ENCODE measurements around the gene DHRS11.

The DHRS11 gene

GRCh38 chr17:36578671-36579070 lies 13.0 kb upstream of the DHRS11 start:
- TF ChIP-seq, protein P1, sequence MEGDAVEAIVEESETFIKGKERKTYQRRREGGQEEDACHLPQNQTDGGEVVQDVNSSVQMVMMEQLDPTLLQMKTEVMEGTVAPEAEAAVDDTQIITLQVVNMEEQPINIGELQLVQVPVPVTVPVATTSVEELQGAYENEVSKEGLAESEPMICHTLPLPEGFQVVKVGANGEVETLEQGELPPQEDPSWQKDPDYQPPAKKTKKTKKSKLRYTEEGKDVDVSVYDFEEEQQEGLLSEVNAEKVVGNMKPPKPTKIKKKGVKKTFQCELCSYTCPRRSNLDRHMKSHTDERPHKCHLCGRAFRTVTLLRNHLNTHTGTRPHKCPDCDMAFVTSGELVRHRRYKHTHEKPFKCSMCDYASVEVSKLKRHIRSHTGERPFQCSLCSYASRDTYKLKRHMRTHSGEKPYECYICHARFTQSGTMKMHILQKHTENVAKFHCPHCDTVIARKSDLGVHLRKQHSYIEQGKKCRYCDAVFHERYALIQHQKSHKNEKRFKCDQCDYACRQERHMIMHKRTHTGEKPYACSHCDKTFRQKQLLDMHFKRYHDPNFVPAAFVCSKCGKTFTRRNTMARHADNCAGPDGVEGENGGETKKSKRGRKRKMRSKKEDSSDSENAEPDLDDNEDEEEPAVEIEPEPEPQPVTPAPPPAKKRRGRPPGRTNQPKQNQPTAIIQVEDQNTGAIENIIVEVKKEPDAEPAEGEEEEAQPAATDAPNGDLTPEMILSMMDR (IDR thresholded peaks at IDR 0.05; ENCODE audit: low read depth, low read length) = no peak
- H3K4me3 ChIP-seq (ENCODE audit: low read depth, low read length) = no peak overlapping the region

DNA sequence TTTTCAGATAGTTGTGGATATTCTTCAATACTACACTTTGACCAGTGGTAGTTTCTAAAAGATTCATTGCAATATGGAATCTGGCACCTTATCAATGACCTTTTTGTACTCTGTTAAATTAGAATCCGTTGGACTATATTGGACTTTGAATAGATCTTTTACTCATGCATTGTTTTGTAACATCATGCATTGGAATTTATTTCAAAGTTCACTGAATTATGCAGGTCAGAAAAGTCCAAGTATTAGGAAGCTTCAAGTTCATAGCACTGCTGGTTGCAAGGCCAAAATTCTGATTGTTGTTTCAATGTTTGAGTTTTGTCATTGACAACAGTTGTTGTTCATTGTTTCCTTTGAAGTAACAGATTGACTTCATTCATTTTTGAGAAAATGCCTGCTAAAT lies 7.9 kb upstream of the DHRS11 start:
- no peak overlapping the region for H3K4me3 ChIP-seq (ENCODE audit: low read depth, low read length)
- TF ChIP-seq, protein P1 (IDR thresholded peaks at IDR 0.05; ENCODE audit: low read depth, low read length) = no peak

GRCh38 chr17:36586138-36586537 lies 5.5 kb upstream of the DHRS11 start:
- no peak overlapping the region for H3K4me3 ChIP-seq (ENCODE audit: low read depth, low read length)
- TF ChIP-seq, protein P1 (IDR thresholded peaks at IDR 0.05; ENCODE audit: low read depth, low read length) = no peak

DNA sequence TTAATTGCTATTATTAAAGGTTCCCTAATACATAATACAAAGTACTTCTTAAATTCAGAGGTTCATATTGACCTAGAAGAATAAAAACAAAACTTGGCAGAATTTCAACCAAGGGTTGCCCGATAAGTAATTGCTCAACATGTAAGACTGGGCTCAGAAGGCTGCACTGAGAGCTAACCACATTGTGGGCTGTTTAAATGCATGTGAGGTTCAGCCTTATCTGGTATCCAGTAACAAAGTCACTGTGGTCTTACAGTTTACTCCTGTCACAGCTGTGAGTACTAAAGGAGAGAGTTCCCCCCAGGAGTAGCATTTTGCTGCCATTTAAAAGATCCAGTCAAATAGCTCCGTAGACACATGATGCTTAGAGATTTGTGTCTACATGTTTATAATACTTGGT lies 1.6 kb upstream of the DHRS11 start:
- H3K4me3 ChIP-seq (ENCODE audit: low read depth, low read length) = no peak overlapping the region
- TF ChIP-seq, protein P1 (IDR thresholded peaks at IDR 0.05; ENCODE audit: low read depth, low read length) = no peak

DNA sequence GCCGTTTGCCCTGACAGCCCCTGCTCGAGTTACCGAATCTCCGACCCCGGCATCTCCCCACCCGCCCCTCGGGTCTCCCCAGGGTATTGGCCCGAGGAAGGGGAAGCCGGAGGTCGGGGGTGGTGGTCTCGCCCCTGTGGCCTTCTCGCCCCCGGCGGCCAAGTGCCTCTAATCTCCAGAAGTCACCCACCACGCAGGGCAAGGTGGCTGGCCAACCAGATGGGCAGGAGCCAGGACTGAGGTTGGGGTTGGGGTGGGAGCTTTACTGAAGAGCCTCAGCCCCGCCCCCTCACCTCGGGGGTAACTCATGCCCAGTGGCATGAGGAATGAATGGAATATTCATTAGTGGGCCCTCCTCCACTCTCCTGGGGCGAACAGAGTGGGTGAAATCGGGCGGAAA lies 637 bp downstream of the DHRS11 start:
- peak overlapping the region; percentile 60 for H3K4me3 ChIP-seq (ENCODE audit: low read depth, low read length)
- TF ChIP-seq, protein P1 (IDR thresholded peaks at IDR 0.05; ENCODE audit: low read depth, low read length) = no peak

GRCh38 chr17:36592716-36593321 lies 1.1 kb downstream of the DHRS11 start:
- peak overlapping the region; percentile 60 for H3K4me3 ChIP-seq (ENCODE audit: low read depth, low read length)
- TF ChIP-seq, protein P1 (IDR thresholded peaks at IDR 0.05; ENCODE audit: low read depth, low read length) = no peak

GRCh38 chr17:36593656-36594316 lies 2.1 kb downstream of the DHRS11 start:
- TF ChIP-seq, protein P1 (IDR thresholded peaks at IDR 0.05; ENCODE audit: low read depth, low read length) = no peak
- no peak overlapping the region for H3K4me3 ChIP-seq (ENCODE audit: low read depth, low read length)
